KOPT-K1 (cell line): ENCODE results near the gene TTC32.

Experiments used
- H3K27ac ChIP-seq: fragments of 200-600 bp; sonication (generic); 2 replicates; pipeline ENCODE4 v1.5.1; 2016; ENCODE audit warnings: antibody characterized with exemption, mild to moderate bottlenecking, low read depth, low read length; ENCODE audit not compliant: poor library complexity, severe bottlenecking
- H3K36me3 ChIP-seq: fragments of 200-600 bp; sonication (generic); 2 replicates; pipeline ENCODE4 v1.5.1; 2017; ENCODE audit warnings: antibody characterized with exemption, mild to moderate bottlenecking, low read length, moderate library complexity; ENCODE audit not compliant: insufficient read depth
- H3K9me3 ChIP-seq: fragments of 200-600 bp; sonication (generic); 2 replicates; pipeline ENCODE4 v1.5.1; 2017; ENCODE audit warnings: antibody characterized with exemption, low read length, mild to moderate bottlenecking; ENCODE audit not compliant: insufficient read depth, poor library complexity, severe bottlenecking

TTC32 gene

GRCh38 chr2:19873014-19873413, 28.8 kb downstream of the TTC32 start:
- Histone ChIP-seq H3K27ac (no peak overlapping the region), H3K36me3 (no peaks in the 10 kb centered on the region), H3K9me3 (no peaks in the 10 kb centered on the region)

- no peak overlapping the region for H3K27ac ChIP-seq
- no peaks in the 10 kb centered on the region for H3K9me3 ChIP-seq
- no peaks in the 10 kb centered on the region for H3K36me3 ChIP-seq
Observed at GRCh38 chr2:19872302-19872701, 29.5 kb downstream of the TTC32 start.

DNA sequence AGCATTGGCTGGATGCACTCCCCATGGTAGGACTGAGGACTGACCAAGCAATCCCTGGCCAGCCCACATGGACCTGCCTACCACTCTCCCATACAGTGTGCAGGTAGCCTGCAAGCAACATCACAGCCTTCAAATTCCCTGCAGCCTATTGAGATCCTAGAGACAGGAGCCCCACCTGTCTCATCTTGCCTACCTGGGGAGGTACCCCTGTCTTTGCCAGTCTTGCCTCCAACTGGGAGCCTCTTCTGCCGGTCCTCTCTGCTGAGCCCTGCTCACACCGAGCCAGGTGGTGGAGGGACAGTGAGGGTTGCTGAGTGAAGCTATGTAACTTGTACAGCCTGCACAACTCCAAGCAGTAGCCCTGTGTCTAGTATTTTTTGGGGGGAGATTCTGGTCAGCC, 29.9 kb downstream of the TTC32 start:
- Histone ChIP-seq H3K36me3 (no peaks in the 10 kb centered on the region), H3K9me3 (no peaks in the 10 kb centered on the region), H3K27ac (no peak overlapping the region)

DNA sequence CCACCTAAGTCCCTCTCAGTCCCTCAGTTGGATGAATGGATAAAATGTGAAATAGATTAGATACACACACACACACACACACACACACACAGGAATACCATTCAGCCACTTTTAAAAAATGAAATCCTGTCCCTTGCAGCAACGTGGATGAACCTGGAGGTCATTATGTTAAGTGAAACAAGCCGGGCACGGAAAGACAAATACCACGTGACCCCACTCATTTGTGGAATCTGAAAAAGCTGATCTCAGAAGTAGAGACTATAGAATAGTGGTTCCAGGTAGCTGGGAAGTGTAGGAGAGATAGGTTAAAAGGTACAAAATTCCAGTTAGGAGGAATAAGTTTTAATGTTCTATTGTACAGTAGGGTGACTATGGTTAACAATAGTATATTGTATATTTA, 31.0 kb downstream of the TTC32 start:
- Histone ChIP-seq H3K9me3 (no peaks in the 10 kb centered on the region), H3K36me3 (no peaks in the 10 kb centered on the region), H3K27ac (no peak overlapping the region)

GRCh38 chr2:19868701-19869580, 32.8 kb downstream of the TTC32 start:
- Histone ChIP-seq H3K36me3 (no peaks in the 10 kb centered on the region), H3K27ac (peak overlapping the region; percentile 48), H3K9me3 (no peaks in the 10 kb centered on the region)

GRCh38 chr2:19868224-19868623, 33.6 kb downstream of the TTC32 start:
- Histone ChIP-seq H3K27ac (no peak overlapping the region), H3K36me3 (no peaks in the 10 kb centered on the region), H3K9me3 (no peaks in the 10 kb centered on the region)

DNA sequence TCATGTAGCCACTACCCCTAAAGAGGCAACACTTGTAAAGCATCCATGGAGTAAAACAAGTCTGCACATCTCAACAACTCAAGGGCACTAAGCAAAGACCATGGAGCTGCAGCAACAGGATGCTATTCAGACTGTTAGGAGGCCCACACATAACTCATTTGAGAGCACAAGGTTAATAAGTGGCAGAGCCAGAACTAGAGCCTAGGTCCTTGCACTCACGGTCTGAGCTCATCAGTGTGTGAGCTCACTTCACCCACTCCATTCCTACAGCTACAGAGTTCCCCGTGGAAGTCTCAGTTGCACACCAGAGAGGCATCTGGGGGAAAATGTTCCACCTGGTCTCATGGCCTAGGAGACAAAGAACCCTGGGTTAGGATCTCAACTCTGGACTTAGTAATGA, 35.0 kb downstream of the TTC32 start:
- Histone ChIP-seq H3K9me3 (no peaks in the 10 kb centered on the region), H3K27ac (no peak overlapping the region), H3K36me3 (no peaks in the 10 kb centered on the region)

GRCh38 chr2:19865151-19865550, 36.6 kb downstream of the TTC32 start:
- Histone ChIP-seq H3K9me3 (no peaks in the 10 kb centered on the region), H3K27ac (no peak overlapping the region), H3K36me3 (no peaks in the 10 kb centered on the region)

- Histone ChIP-seq H3K9me3 (no peaks in the 10 kb centered on the region), H3K27ac (no peak overlapping the region), H3K36me3 (no peaks in the 10 kb centered on the region)
Observed at GRCh38 chr2:19864381-19864780, 37.4 kb downstream of the TTC32 start.

DNA sequence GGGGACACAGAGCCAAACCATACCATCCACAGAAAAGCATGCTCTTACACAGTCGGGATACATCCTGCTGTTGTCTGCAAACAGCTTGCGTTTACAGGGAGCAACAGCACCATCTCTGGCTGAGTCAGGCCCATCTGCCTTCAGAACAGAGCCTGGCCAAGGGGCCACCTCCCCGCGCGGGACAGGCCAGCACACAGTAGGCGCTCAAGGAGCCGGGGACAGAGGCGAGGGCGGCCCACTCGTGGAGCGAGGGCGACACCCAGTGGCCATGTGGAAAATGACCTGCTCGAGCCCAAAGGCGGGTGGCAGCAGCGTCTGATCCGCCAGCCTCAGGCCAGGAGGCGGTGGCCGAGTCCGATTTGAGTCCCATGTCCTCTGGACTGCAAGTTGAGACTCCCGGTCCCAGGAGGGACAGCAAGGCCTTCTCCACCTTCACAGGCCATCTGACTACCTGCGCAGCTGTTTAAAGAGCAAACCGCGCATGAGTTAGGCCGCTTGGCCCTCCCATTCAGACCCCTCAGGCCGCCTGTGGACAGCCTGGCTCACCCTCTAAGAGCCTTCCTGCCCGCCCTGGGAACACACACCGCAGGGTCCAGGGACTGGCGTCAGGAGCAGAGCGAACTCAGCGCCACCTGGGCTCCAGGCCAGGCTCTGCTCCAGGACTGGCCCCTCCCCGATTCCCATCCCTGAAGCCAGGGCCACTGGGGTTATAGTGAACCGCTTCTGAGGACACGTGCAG, 38.3 kb downstream of the TTC32 start:
- Histone ChIP-seq H3K27ac (no peak overlapping the region), H3K36me3 (no peaks in the 10 kb centered on the region), H3K9me3 (no peaks in the 10 kb centered on the region)

GRCh38 chr2:19861813-19862212, 40.0 kb downstream of the TTC32 start:
- Histone ChIP-seq H3K27ac (no peak overlapping the region), H3K9me3 (no peaks in the 10 kb centered on the region), H3K36me3 (no peaks in the 10 kb centered on the region)

DNA sequence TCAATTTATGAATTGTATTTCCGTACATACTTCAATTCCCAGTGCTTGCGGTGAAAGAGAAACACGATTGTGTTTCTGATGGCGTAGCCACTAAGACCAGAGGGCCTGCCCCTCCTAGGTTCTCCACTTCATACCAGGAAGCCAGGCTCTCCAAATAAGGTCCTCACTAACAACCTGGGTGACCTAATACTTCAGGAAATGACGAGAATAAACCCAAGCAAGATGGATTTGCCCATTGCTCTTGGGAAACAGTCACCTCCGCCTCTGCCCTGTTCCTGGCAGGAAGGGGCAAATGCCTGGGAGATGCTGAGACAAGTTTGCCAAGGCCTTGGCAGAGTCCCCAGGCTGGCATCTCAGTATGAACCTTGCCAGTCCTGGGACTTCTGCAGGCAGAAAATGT, 41.8 kb downstream of the TTC32 start:
- no peaks in the 10 kb centered on the region for H3K36me3 ChIP-seq
- H3K27ac ChIP-seq = no peak overlapping the region
- no peaks in the 10 kb centered on the region for H3K9me3 ChIP-seq

DNA sequence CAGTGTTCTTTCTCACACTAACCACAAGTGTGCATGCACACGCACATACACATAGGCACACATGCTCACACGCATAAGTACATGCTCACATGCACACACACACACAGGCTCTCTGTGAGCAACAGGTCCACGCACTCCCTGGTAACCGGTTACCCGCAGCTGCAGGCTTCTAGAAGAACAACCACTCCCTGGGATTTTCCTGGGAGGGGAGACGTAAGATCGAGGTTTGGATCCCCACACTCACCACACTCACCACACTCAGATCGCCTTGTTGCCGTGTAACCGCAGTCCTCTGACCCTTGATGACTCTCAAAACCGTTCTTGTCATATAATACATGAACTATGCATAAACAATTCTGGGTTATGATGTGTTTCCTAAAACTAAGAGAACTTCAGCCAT, 42.2 kb downstream of the TTC32 start:
- Histone ChIP-seq H3K27ac (no peak overlapping the region), H3K9me3 (no peaks in the 10 kb centered on the region), H3K36me3 (no peaks in the 10 kb centered on the region)

GRCh38 chr2:19857806-19858205, 44.0 kb downstream of the TTC32 start:
- Histone ChIP-seq H3K27ac (no peak overlapping the region), H3K9me3 (no peaks in the 10 kb centered on the region), H3K36me3 (no peaks in the 10 kb centered on the region)

- H3K27ac ChIP-seq = no peak overlapping the region
- no peaks in the 10 kb centered on the region for H3K36me3 ChIP-seq
- no peaks in the 10 kb centered on the region for H3K9me3 ChIP-seq
Observed at GRCh38 chr2:19857100-19857499, 44.7 kb downstream of the TTC32 start.
